ENCODE data around the gene TGM1. TPM values are rescaled to one million over a fixed set of nuclear protein-coding genes. Genes with fewer than 3 reads are reported as not detected.
"Not testable (repeated sequence)": the region's sequence is repeated elsewhere in the genome, so short reads cannot be mapped to it uniquely, and the experiment has no call there.

TGM1 gene
- total RNA-seq, 1 donor from 2014 or later, result 5.9 TPM

DNA sequence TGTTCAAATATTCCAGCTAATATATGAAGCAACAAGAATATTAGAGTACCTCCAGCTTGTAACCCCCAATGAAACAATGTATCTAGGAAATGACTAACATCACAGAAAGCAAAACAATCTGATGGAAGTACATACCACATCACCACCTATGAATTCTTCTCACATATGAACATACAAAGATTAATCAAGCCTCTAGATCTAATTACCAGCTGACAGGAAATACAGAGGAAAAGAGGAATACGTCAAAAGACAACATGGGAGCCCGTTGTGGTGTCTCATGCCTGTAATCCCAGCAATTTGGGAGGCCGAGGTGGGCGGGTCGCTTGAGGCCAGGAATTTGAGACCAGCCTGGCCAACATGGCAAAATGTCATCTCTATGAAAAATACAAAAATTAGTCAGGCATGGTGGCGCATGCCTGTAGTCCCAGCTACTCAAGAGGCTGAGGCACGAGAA lies 38.3 kb downstream of the TGM1 start:
- ATAC-seq, result no peak
- no peak overlapping the region for H3K4me3 ChIP-seq
- DNase-seq, result no peak
- H3K36me3 ChIP-seq, result peaks cover 22% of the 10 kb centered on the region
- intact Hi-C loops (cut with DNase I), result no loop called here
- H3K9me3 ChIP-seq, result no peaks in the 10 kb centered on the region
- TF ChIP-seq, protein P1, sequence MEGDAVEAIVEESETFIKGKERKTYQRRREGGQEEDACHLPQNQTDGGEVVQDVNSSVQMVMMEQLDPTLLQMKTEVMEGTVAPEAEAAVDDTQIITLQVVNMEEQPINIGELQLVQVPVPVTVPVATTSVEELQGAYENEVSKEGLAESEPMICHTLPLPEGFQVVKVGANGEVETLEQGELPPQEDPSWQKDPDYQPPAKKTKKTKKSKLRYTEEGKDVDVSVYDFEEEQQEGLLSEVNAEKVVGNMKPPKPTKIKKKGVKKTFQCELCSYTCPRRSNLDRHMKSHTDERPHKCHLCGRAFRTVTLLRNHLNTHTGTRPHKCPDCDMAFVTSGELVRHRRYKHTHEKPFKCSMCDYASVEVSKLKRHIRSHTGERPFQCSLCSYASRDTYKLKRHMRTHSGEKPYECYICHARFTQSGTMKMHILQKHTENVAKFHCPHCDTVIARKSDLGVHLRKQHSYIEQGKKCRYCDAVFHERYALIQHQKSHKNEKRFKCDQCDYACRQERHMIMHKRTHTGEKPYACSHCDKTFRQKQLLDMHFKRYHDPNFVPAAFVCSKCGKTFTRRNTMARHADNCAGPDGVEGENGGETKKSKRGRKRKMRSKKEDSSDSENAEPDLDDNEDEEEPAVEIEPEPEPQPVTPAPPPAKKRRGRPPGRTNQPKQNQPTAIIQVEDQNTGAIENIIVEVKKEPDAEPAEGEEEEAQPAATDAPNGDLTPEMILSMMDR (IDR thresholded peaks at IDR 0.05), result no peak
- no peaks in the 10 kb centered on the region for H3K4me1 ChIP-seq
- no peaks in the 10 kb centered on the region for H3K27me3 ChIP-seq (ENCODE audit: low read depth)
- H3K27ac ChIP-seq, result no peak overlapping the region

DNA sequence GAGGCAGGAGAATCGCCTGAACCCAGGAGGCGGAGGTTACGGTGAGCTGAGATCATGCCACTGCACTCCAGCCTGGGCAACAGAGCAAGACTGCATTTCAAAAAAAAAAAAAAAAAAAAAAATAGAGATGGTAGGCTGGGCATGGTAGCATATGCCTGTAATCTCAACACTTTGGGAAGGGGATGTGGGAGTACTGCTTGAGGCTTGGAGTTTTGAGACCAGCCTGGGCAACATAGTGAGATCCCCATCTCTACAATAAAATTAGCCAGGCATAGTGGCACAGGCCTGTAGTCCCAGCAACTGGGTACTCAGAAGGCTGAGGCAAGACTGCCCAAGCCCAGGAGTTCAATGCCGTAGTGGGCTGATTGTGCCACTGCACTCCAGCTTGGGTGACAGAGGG lies 40.0 kb downstream of the TGM1 start:
- ATAC-seq; H3K9me3 ChIP-seq; H3K4me1 ChIP-seq; DNase-seq; intact Hi-C loops (cut with DNase I); H3K27ac ChIP-seq; H3K4me3 ChIP-seq; H3K27me3 ChIP-seq (ENCODE audit: low read depth): not testable (repeated sequence)
- H3K36me3 ChIP-seq, result peaks cover 20% of the 10 kb centered on the region

DNA sequence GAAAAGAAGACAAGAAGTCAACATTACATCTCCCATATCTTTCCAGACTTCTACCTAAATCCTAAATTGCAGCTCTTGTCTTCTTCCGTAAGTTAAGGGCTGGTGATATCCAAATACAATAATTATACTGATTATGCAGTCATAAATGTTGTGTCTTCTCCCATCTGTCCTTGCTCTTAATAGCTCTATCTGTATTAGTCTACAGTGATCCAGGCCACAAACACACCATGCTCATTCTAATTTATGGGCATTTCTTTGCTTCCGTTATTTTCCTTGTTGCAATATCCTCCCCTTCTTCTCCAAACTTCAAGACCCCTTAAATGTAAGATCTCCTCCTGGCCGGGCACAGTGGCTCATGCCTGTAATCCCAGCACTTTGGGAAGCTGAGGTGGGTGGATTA lies 43.5 kb downstream of the TGM1 start:
- intact Hi-C loops (cut with DNase I), result no loop called here
- no peak overlapping the region for H3K4me3 ChIP-seq
- H3K4me1 ChIP-seq, result peaks cover 15% of the 10 kb centered on the region
- peaks cover 15% of the 10 kb centered on the region for H3K36me3 ChIP-seq
- H3K9me3 ChIP-seq, result no peaks in the 10 kb centered on the region
- no peak for DNase-seq
- no peaks in the 10 kb centered on the region for H3K27me3 ChIP-seq (ENCODE audit: low read depth)
- no peak for ATAC-seq
- TF ChIP-seq, protein P1 (IDR thresholded peaks at IDR 0.05), result no peak
- H3K27ac ChIP-seq, result no peak overlapping the region

DNA sequence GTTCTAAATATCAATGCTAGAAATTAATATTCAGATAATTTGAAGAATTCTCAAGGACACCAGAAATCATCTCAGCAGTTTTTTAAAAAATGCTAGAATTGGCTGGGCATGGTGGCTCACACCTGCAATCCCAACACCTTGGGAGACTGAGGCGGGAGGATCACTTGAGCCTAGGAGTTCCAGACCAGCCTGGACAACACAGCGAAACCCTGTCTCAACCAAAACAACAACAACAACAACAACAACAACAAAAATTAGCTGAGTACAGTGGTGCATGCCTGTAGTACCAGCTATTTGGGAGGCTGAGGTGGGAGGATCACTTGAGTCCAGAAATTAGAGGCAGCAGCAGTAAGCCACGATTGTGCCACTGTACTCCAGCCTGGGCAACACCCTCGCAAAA lies 43.9 kb downstream of the TGM1 start:
- TF ChIP-seq, protein P1 (IDR thresholded peaks at IDR 0.05), result no peak

DNA sequence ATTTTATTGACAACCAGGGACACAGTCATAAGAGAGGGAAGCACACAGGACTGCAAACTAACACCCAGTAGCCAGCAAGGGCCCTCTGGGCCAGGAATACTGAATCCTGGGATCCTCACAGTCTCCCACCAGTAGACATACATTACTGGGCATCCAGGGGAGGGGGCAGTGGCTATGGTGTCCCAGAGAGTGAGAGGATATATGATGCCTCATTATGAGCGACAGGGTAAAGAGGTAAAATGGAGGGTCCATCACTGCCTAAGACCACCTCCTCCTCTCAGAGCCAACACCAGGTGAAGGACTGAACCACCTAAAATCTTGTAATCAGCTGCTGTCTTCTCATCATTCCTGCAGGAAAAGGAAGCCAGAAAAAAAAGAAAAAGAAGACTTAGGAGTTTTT lies 46.1 kb downstream of the TGM1 start:
- DNase-seq; intact Hi-C loops (cut with DNase I); H3K27ac ChIP-seq; ATAC-seq; H3K4me3 ChIP-seq; H3K27me3 ChIP-seq (ENCODE audit: low read depth); H3K9me3 ChIP-seq: not testable (repeated sequence)
- Histone ChIP-seq H3K4me1 (peaks cover 33% of the 10 kb centered on the region), H3K36me3 (peaks cover 15% of the 10 kb centered on the region)

More for the DNA sequence above, 43.9 kb downstream of the TGM1 start:
- Histone ChIP-seq H3K27ac (no peak overlapping the region), H3K36me3 (peaks cover 15% of the 10 kb centered on the region), H3K27me3 (ENCODE audit: low read depth) (no peaks in the 10 kb centered on the region), H3K9me3 (no peaks in the 10 kb centered on the region), H3K4me3 (no peak overlapping the region), H3K4me1 (peaks cover 19% of the 10 kb centered on the region)
- no peak for DNase-seq
- intact Hi-C loops (cut with DNase I), result no loop called here
- no peak for ATAC-seq

DNA sequence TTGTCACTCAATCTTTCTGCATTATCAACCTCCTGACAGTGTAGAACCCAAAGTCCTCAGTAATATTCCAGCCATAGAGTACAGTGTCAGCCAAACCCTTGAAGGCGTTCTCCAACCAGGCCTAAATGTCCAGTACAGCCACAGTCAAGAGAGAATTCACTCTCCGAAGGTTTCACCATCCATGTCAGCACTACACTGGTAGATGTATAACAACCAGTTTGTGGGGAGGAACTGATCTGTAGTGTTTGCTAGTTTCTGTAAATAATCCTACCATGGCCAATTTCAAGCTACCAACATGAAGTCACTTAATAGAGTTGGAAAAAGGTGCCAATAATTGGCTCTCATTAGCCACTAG lies 46.7 kb downstream of the TGM1 start:
- peaks cover 18% of the 10 kb centered on the region for H3K36me3 ChIP-seq

More for the DNA sequence above, 46.7 kb downstream of the TGM1 start:
- Histone ChIP-seq H3K27me3 (ENCODE audit: low read depth) (no peaks in the 10 kb centered on the region), H3K9me3 (no peaks in the 10 kb centered on the region), H3K4me1 (peaks cover 33% of the 10 kb centered on the region), H3K4me3 (peak overlapping the region; percentile 82), H3K27ac (peak overlapping the region; percentile 92)
- DNase-seq, result no peak
- TF ChIP-seq, protein P1 (IDR thresholded peaks at IDR 0.05), result no peak
- intact Hi-C loops (cut with DNase I), result no loop called here
- no peak for ATAC-seq

Data from lower lobe of right lung (tissue), 2 donors.